DND-41 (cell line): ENCODE measurements around the gene F7.

Experiments used
- EZH2 ChIP-seq: IDR thresholded peaks from 3 replicates; pipeline ENCODE4 v1.6.1; 2012; ENCODE audit warnings: borderline replicate concordance, low read depth, mild to moderate bottlenecking, moderate library complexity, low read length, inconsistent platforms; ENCODE audit not compliant: severe bottlenecking
- TF ChIP-seq, protein P1 (sequence below): IDR thresholded peaks from 2 replicates; pipeline ENCODE4 v1.5.1; 2012; ENCODE audit warnings: borderline replicate concordance, low read length, moderate library complexity, mild to moderate bottlenecking; ENCODE audit not compliant: poor library complexity, severe bottlenecking; ENCODE audit errors: extremely low read depth

DNA sequence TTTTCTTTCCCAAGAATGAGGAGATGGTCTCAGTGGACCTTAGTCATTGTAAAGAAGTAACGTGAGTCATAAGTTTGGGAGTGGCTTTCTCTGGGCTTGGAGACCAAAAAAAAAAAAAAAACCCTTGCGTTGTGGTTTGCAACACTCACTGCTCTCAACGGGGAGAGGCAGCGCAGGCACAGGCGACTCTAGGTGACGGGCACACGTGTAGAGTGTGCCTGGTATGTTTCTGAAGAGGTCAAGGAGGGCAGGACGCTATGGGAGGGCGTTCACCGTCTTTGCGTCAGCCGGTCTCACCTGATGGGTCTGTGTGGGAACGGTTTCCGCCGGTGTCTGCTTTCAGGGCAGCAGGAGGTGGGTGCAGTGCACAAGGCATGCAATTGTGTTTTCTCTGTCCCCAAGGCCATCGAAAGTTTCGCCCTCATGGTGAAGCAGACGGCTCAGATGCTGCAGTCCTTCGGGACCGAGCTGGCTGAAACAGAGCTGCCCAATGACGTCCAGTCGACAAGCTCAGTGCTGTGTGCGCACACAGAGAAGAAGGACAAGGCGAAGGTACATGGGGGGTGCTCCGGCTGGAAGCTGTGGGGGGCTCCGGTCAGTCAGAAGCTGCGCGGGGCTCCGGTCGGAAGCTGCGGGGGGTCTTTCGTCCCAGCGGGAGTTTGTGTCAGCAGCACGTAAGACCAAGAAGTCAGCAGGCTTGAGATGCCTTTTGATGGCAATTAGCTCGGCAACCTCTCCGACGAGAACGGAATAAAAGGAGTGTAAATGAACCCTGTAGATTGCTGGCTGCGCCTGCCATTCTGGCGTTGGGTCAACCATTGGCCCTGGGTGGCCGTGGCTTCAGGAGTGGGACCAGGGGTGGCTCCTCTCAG lies 40.8 kb upstream of the F7 start:
- TF ChIP-seq, protein P1, sequence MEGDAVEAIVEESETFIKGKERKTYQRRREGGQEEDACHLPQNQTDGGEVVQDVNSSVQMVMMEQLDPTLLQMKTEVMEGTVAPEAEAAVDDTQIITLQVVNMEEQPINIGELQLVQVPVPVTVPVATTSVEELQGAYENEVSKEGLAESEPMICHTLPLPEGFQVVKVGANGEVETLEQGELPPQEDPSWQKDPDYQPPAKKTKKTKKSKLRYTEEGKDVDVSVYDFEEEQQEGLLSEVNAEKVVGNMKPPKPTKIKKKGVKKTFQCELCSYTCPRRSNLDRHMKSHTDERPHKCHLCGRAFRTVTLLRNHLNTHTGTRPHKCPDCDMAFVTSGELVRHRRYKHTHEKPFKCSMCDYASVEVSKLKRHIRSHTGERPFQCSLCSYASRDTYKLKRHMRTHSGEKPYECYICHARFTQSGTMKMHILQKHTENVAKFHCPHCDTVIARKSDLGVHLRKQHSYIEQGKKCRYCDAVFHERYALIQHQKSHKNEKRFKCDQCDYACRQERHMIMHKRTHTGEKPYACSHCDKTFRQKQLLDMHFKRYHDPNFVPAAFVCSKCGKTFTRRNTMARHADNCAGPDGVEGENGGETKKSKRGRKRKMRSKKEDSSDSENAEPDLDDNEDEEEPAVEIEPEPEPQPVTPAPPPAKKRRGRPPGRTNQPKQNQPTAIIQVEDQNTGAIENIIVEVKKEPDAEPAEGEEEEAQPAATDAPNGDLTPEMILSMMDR: no peak
- TF ChIP-seq EZH2: no peak
